Caco-2 (cell line): Measurements from ENCODE around the gene FGF11. TPM values are rescaled to one million over a fixed set of nuclear protein-coding genes. Genes with fewer than 3 reads are reported as not detected.

Experiments used
- BruUV-seq: library from RNA; stranded (reverse); fragments of 400-500 nt; replicated peaks from 2 replicates; lab custom pipeline; 2021; lab: Mats Ljungman, UMichigan
- CTCF ChIA-PET: fragments of 300-600 bp; sonication (Branson Sonifier 250); formaldehyde crosslinking; loops from one replicate; lab custom pipeline; 2022; ENCODE audit warnings: antibody characterized with exemption; lab: Charles Lee
- POLR2A ChIA-PET: fragments of 300-600 bp; sonication (Branson Sonifier 250); formaldehyde crosslinking; loops from one replicate; lab custom pipeline; 2022; ENCODE audit warnings: antibody characterized with exemption; lab: Charles Lee
- DNase-seq, 2 experiments: peaks; one replicate each; pipeline versions ENCODE4 v3.0.0 to v3.0.0-alpha.2; 2020 to 2022
- H3K27me3 ChIP-seq: replicated peaks from 2 replicates; pipeline ENCODE4 v1.6.0; 2011; ENCODE audit warnings: low read length; ENCODE audit not compliant: control insufficient read depth, insufficient read depth
- H3K36me3 ChIP-seq: 2 replicates; pipeline ENCODE4 v1.5.1; 2011; ENCODE audit warnings: low read length; ENCODE audit not compliant: control insufficient read depth, insufficient read depth
- H3K4me1 ChIP-seq: fragments of 250-450 bp; sonication (Bioruptor Pico); 2 replicates; pipeline ENCODE4 v1.5.1; 2020; ENCODE audit warnings: mild to moderate bottlenecking
- H3K4me3 ChIP-seq: 2 replicates; pipeline ENCODE4 v1.5.1; 2011; ENCODE audit warnings: low read depth, mild to moderate bottlenecking, control low read depth, low read length
- H3K9me3 ChIP-seq: fragments of 250-450 bp; sonication (Bioruptor Pico); 2 replicates; pipeline ENCODE4 v1.5.1; 2020; ENCODE audit warnings: mild to moderate bottlenecking, moderate library complexity
- H3K27ac Mint-ChIP-seq: one replicate; pipeline ENCODE4 v1.8.0; 2022; ENCODE audit warnings: mixed read lengths; ENCODE audit not compliant: unreplicated experiment
- H3K27me3 Mint-ChIP-seq: one replicate; pipeline ENCODE4 v1.8.0; 2022; ENCODE audit warnings: mixed read lengths; ENCODE audit not compliant: insufficient read depth, unreplicated experiment
- H3K36me3 Mint-ChIP-seq: one replicate; pipeline ENCODE4 v1.8.0; 2022; ENCODE audit warnings: mild to moderate bottlenecking, mixed read lengths; ENCODE audit not compliant: insufficient read depth, unreplicated experiment
- H3K4me1 Mint-ChIP-seq: one replicate; pipeline ENCODE4 v1.8.0; 2022; ENCODE audit warnings: low read depth, mixed read lengths; ENCODE audit not compliant: unreplicated experiment
- H3K4me3 Mint-ChIP-seq: one replicate; pipeline ENCODE4 v1.8.0; 2022; ENCODE audit warnings: mild to moderate bottlenecking, moderate library complexity, mixed read lengths; ENCODE audit not compliant: unreplicated experiment
- H3K9me3 Mint-ChIP-seq: one replicate; pipeline ENCODE4 v1.8.0; 2022; ENCODE audit warnings: mixed read lengths; ENCODE audit not compliant: unreplicated experiment
- intact Hi-C: fragments of 100-400 bp; cut with micrococcal nuclease; formaldehyde crosslinking; loops from one replicate; pipeline ENCODE4 v1.10.0; 2022; ENCODE audit not compliant: unreplicated experiment
- total RNA-seq: library from RNA; stranded (reverse); gene quantifications from 2 replicates; pipeline ENCODE4 v1.2.3, GENCODE V29; 2022
- TF ChIP-seq, protein P1 (sequence below), 2 experiments: fragments of 200-600 bp in 1 of 2; IDR thresholded peaks; 1 replicate in 1 of 2; 2 replicates in 1 of 2; pipeline versions ENCODE4 v1.5.1 to v1.8.0; 2011 to 2022; ENCODE audit warnings: antibody characterized with exemption in 1 of 2, control low read depth in 1 of 2, inconsistent platforms in 1 of 2, low read depth in 1 of 2, low read length in 1 of 2, mild to moderate bottlenecking in 1 of 2, moderate library complexity in 1 of 2; ENCODE audit not compliant: insufficient read depth in 1 of 2, severe bottlenecking in 1 of 2, unreplicated experiment in 1 of 2

Gene FGF11
- total RNA-seq, 1 experiment from 2014 or later = 0.91 TPM

- Mint-ChIP-seq H3K27me3 (peaks cover 3% of the 10 kb centered on the region), H3K4me1 (no peaks in the 10 kb centered on the region)
Observed at GRCh38 chr17:7445619-7445968, 6.3 kb downstream of the FGF11 start.

DNA sequence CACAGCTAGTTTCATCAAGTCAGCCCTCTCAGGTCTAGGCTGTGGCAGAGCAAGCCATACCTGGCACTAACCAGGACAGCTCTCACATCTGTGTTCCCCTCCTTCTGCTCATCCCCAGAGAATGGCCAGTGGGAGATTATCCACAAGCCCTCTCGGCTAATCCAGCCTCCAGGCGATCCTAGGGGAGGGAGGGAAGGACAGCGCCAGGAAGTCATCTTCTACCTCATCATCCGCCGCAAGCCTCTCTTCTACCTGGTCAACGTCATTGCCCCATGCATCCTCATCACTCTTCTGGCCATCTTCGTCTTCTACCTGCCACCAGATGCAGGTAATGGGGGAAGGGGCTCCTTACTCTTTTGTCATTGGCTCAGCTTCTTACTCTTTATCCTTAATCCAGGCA is 9.1 kb downstream of the FGF11 start:
- H3K4me3 Mint-ChIP-seq = no peak overlapping the region
- Histone ChIP-seq H3K27me3 (no peaks in the 10 kb centered on the region), H3K4me3 (no peak overlapping the region), H3K36me3 (no peaks in the 10 kb centered on the region), H3K9me3 (no peaks in the 10 kb centered on the region), H3K4me1 (no peaks in the 10 kb centered on the region)
- no peaks in the 10 kb centered on the region for H3K4me1 Mint-ChIP-seq
- BruUV-seq = no TSS peak
- POLR2A ChIA-PET = no interaction called here
- TF ChIP-seq, protein P1, sequence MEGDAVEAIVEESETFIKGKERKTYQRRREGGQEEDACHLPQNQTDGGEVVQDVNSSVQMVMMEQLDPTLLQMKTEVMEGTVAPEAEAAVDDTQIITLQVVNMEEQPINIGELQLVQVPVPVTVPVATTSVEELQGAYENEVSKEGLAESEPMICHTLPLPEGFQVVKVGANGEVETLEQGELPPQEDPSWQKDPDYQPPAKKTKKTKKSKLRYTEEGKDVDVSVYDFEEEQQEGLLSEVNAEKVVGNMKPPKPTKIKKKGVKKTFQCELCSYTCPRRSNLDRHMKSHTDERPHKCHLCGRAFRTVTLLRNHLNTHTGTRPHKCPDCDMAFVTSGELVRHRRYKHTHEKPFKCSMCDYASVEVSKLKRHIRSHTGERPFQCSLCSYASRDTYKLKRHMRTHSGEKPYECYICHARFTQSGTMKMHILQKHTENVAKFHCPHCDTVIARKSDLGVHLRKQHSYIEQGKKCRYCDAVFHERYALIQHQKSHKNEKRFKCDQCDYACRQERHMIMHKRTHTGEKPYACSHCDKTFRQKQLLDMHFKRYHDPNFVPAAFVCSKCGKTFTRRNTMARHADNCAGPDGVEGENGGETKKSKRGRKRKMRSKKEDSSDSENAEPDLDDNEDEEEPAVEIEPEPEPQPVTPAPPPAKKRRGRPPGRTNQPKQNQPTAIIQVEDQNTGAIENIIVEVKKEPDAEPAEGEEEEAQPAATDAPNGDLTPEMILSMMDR (IDR thresholded peaks at IDR 0.05; ENCODE audit: insufficient read depth in 1 of 2, low read depth in 1 of 2, low read length in 1 of 2, severe bottlenecking in 1 of 2, unreplicated experiment in 1 of 2) = no peak
- H3K27ac Mint-ChIP-seq = no peak overlapping the region
- CTCF ChIA-PET = no interaction called here
- peaks cover 3% of the 10 kb centered on the region for H3K27me3 Mint-ChIP-seq
- no peaks in the 10 kb centered on the region for H3K9me3 Mint-ChIP-seq
- no peak for DNase-seq
- H3K36me3 Mint-ChIP-seq = no peaks in the 10 kb centered on the region
- intact Hi-C loops = no loop called here

More at GRCh38 chr17:7445619-7445968, 6.3 kb downstream of the FGF11 start:
- H3K9me3 ChIP-seq = no peaks in the 10 kb centered on the region
- Mint-ChIP-seq H3K4me3 (peak overlapping the region; percentile 67), H3K9me3 (no peaks in the 10 kb centered on the region), H3K36me3 (no peaks in the 10 kb centered on the region), H3K27ac (no peak overlapping the region)
- ChIA-PET POLR2A (interaction anchor here (0.5 kb wide), 1 partner anchor 34 kb away, joined by 3 read pairs; the partner anchor contains the start of gene ZBTB4), CTCF (no interaction called here)
- DNase-seq = no peak
- BruUV-seq = no TSS peak
- no peaks in the 10 kb centered on the region for H3K27me3 ChIP-seq
- no peaks in the 10 kb centered on the region for H3K36me3 ChIP-seq
- no peak overlapping the region for H3K4me3 ChIP-seq
- TF ChIP-seq, protein P1 (IDR thresholded peaks at IDR 0.05; ENCODE audit: insufficient read depth in 1 of 2, low read depth in 1 of 2, low read length in 1 of 2, severe bottlenecking in 1 of 2, unreplicated experiment in 1 of 2) = no peak
- intact Hi-C loops = no loop called here
- no peaks in the 10 kb centered on the region for H3K4me1 ChIP-seq

GRCh38 chr17:7459961-7460545 is 20.7 kb downstream of the FGF11 start:
- no peaks in the 10 kb centered on the region for H3K9me3 ChIP-seq
- peaks cover 38% of the 10 kb centered on the region for H3K36me3 Mint-ChIP-seq
- no peaks in the 10 kb centered on the region for H3K9me3 Mint-ChIP-seq
- POLR2A ChIA-PET = interaction anchor here (0.6 kb wide), 1 partner anchor 762 kb away, joined by 3 read pairs; no protein-coding TSS in a partner anchor
- no TSS peak for BruUV-seq
- H3K4me3 Mint-ChIP-seq = no peak overlapping the region
- intact Hi-C loops = no loop called here
- CTCF ChIA-PET = interaction anchor here (0.6 kb wide), 1 partner anchor 56 kb away, joined by 4 read pairs; the partner anchor contains the start of gene TMEM256
- H3K27me3 ChIP-seq = no peaks in the 10 kb centered on the region
- no peaks in the 10 kb centered on the region for H3K4me1 ChIP-seq
- TF ChIP-seq, protein P1 (IDR thresholded peaks at IDR 0.05; ENCODE audit: insufficient read depth in 1 of 2, low read depth in 1 of 2, low read length in 1 of 2, severe bottlenecking in 1 of 2, unreplicated experiment in 1 of 2) = no peak
- no peaks in the 10 kb centered on the region for H3K27me3 Mint-ChIP-seq
- no peak overlapping the region for H3K27ac Mint-ChIP-seq
- H3K36me3 ChIP-seq = no peaks in the 10 kb centered on the region
- H3K4me3 ChIP-seq = no peak overlapping the region
- no peak for DNase-seq
- H3K4me1 Mint-ChIP-seq = peaks cover 5% of the 10 kb centered on the region
